Neuron (in vitro differentiated cells): ENCODE results near the gene DCUN1D5.
"Not testable (repeated sequence)": the region's sequence is repeated elsewhere in the genome, so short reads cannot be mapped to it uniquely, and the experiment has no call there.

Experiments
- H2AFZ ChIP-seq: one replicate; pipeline ENCODE4 v1.6.1; 2013; ENCODE audit warnings: low read depth, mild to moderate bottlenecking, inconsistent platforms, low read length, moderate library complexity
- H3K27me3 ChIP-seq: one replicate; pipeline ENCODE4 v1.6.1; 2013; ENCODE audit warnings: low read length; ENCODE audit not compliant: insufficient read depth
- H3K36me3 ChIP-seq: one replicate; pipeline ENCODE4 v1.6.1; 2013; ENCODE audit warnings: low read length; ENCODE audit not compliant: insufficient read depth
- H3K4me1 ChIP-seq: one replicate; pipeline ENCODE4 v1.6.1; 2013; ENCODE audit warnings: low read length; ENCODE audit not compliant: insufficient read depth
- H3K4me3 ChIP-seq: 2 replicates; pipeline ENCODE4 v1.5.1; 2013; ENCODE audit warnings: mild to moderate bottlenecking, low read length, moderate library complexity
- H3K9me3 ChIP-seq: one replicate; pipeline ENCODE4 v1.6.1; 2013; ENCODE audit warnings: low read length

The DCUN1D5 gene

DNA sequence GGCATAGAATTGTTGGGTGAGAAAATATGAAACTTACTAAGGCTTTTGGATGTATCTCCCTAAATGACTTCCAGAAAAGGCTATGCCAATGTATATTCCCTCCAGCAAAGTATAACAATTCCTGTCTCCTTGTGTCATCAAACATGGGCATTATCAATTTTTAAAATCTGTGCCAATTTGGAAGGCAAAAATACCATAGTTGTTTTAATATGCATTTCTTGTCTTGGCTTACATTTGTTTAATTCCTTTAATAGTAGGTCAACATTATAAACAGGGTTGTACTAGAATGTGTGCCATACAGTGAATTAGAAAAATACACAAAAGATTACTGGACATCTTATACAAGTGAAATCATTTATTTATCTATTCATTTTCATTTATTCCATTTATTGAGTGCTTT is 41.6 kb downstream of the DCUN1D5 start:
- H3K9me3 ChIP-seq, result no peaks in the 10 kb centered on the region
- no peak overlapping the region for H2AFZ ChIP-seq
- H3K4me1 ChIP-seq, result no peaks in the 10 kb centered on the region
- H3K36me3 ChIP-seq, result no peaks in the 10 kb centered on the region
- no peaks in the 10 kb centered on the region for H3K27me3 ChIP-seq
- no peak overlapping the region for H3K4me3 ChIP-seq

DNA sequence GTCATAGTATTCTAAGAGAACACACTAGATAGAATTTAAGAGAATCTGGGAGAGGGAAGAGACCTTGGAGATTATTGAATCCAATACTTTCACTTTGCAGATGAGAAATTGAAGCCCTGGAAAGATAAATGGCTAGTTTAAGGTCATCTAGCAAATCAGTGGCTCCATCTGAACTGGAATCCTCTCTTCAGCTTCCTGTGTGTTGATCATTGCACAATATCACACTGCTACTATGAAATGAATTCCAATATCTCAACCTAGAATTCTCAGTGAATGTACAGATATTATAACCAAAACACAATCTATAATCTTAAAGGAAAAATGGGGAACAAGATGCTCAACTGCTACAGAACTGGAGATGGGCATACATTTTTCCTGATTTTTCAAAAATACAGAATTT is 44.1 kb downstream of the DCUN1D5 start:
- H3K4me1 ChIP-seq, result no peaks in the 10 kb centered on the region
- H3K9me3 ChIP-seq, result no peaks in the 10 kb centered on the region
- H3K27me3 ChIP-seq, result no peaks in the 10 kb centered on the region
- no peak overlapping the region for H3K4me3 ChIP-seq
- H3K36me3 ChIP-seq, result no peaks in the 10 kb centered on the region
- H2AFZ ChIP-seq, result no peak overlapping the region

DNA sequence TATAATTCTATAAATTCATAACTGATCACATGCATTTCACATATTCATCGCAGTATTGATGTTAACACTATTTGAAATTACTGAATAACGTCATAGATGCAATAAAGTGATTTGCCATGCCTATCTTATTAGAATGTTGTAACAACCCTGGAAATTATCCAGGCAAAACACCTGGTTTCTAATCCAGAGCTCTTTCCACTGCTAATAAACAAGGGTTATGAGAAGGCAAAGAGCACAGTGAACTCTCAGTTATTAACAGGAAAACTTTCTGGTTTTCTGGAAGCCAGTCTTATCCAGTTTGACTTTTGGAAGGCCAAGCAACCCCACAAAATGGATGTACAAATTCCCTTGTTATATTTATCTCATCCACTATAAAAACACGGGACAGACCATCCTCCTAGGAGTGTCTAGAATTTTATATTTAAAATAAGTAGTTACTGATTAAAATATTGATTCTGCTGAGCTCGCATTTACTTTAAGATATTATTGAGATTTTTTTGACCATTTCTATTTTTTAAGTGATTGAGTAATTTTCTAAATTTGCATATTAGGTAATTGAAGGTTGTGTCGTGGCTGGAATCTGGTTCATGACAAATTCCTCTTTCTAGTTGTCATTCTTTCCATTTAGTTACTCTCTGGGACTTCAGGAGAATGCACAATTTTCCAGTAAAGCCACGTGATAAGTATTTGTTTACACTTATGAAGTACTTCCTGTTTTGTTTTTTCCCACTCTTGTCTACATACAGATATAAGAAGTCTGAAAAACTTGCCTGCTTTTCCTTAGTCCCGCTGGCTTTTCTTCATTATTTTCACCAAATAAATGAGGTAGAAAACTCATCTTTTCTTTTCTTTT is 47.9 kb downstream of the DCUN1D5 start:
- no peaks in the 10 kb centered on the region for H3K9me3 ChIP-seq
- H3K27me3 ChIP-seq, result no peaks in the 10 kb centered on the region
- H3K4me1 ChIP-seq, result no peaks in the 10 kb centered on the region
- H3K36me3 ChIP-seq, result no peaks in the 10 kb centered on the region
- H3K4me3 ChIP-seq, result no peak overlapping the region
- no peak overlapping the region for H2AFZ ChIP-seq

DNA sequence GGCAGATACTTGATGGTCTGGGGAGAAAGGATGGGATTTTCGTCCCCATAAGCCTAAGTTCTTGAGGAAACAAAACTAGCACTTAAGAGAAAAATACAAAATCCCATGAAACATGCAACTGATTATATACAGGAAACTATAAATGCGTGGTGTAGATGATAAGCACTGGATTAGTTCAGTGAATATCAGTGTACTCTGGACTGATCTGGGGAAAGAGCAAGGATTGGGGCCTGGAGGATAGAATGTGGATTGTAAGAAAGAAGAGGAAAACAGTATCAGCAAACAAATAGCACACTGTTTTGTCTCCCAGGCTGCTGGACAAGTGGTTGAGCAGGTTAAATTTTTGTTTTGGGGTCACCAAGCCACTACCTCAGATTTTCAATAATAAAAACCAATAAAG is 49.8 kb downstream of the DCUN1D5 start:
- H3K36me3 ChIP-seq, result no peaks in the 10 kb centered on the region
- H3K27me3 ChIP-seq, result no peaks in the 10 kb centered on the region
- H3K4me1 ChIP-seq, result no peaks in the 10 kb centered on the region
- no peaks in the 10 kb centered on the region for H3K9me3 ChIP-seq
- H3K4me3 ChIP-seq, result no peak overlapping the region
- no peak overlapping the region for H2AFZ ChIP-seq

DNA sequence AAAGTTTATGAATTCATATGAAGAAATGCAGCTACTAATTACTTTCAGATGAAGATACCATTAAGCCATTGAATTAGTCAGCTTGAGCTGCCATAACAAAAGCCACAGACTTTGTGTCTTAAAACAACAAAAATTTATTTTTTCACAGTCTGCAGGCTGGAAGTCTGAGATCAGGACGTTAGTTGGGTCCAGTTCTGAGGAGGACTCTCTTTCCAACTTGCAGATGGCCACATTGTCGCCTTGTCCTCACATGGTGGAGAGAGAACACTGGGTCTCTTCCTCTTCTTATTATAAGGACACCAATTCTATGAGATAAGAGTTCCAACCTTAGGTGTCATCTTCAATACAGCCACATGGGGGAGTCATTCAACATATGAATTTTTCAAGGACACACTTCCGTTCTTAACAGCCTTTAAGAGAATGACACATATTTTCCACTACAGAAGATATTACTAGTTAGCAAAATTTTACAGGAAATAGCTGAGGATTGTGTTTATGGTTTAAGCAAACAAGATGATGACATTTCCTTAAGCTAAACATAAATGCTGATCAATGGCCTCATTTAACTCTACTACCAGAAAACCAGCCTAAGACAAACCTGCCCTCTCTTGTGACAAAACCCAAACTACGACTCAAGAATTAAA is 56.0 kb downstream of the DCUN1D5 start:
- H3K36me3 ChIP-seq, result no peaks in the 10 kb centered on the region
- H3K4me3 ChIP-seq, result no peak overlapping the region
- no peaks in the 10 kb centered on the region for H3K27me3 ChIP-seq
- no peak overlapping the region for H2AFZ ChIP-seq
- no peaks in the 10 kb centered on the region for H3K4me1 ChIP-seq
- no peaks in the 10 kb centered on the region for H3K9me3 ChIP-seq

DNA sequence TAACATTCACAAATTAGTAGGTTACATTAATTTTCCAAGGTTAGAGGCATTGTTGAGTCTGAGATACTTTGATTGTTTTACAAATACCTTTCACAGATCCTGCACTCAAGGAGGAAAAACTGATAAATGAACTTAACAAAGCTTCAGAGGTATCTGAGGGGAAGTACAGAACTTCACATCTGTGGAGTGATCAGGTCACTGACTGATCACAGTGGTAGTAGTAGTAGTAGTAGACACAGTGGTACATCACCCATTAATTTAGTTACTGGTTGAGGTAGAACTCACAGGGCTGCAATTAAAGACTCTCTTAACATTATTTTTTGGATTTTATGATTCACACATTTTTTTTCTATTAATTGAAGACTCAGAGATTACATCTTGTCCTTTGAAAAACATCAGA is 56.7 kb downstream of the DCUN1D5 start:
- no peaks in the 10 kb centered on the region for H3K9me3 ChIP-seq
- no peaks in the 10 kb centered on the region for H3K36me3 ChIP-seq
- H3K4me1 ChIP-seq, result no peaks in the 10 kb centered on the region
- H3K27me3 ChIP-seq, result no peaks in the 10 kb centered on the region
- no peak overlapping the region for H2AFZ ChIP-seq
- no peak overlapping the region for H3K4me3 ChIP-seq

DNA sequence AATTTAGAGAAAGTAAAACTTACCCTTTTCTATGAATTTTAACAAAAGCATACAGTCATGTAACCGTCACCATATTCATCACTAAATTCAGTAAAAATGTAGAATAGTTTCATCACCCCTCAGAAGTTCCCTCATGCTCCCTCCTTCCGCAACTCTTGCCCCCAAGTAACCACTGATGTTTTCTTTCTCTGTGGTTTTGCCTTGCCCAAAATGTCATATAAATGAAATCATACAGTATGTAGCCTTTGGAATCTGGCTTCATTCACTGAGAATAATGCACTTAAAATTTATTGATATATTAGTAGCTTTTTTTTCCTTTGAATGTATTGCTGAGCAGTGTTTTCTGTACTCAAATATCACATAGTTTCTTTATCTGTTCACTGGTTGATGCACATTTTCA is 60.1 kb downstream of the DCUN1D5 start:
- Histone ChIP-seq H3K36me3 (no peaks in the 10 kb centered on the region), H2AFZ (no peak overlapping the region), H3K4me3 (no peak overlapping the region), H3K4me1 (no peaks in the 10 kb centered on the region), H3K9me3 (no peaks in the 10 kb centered on the region), H3K27me3 (no peaks in the 10 kb centered on the region)

DNA sequence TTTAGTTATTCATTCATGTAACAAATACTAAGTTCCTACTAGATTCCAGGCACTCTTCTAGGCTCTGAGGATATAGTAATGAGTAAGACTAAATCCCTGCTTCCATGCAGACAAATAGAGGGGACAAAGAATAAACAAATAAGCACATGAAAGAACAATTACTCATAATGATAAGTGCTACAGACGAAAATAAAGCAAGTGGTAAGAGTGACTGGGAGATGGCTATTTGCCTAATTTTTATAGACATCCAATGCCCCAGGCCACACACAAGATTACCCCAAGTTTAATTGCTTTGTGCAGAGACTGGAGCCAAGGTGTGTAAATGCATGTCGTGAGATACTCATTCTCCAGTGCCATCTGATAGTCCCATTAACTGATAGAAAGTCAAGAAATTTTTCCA is 62.6 kb downstream of the DCUN1D5 start:
- Histone ChIP-seq H3K27me3 (no peaks in the 10 kb centered on the region), H3K4me3 (no peak overlapping the region), H2AFZ (no peak overlapping the region), H3K9me3 (no peaks in the 10 kb centered on the region), H3K4me1 (no peaks in the 10 kb centered on the region), H3K36me3 (no peaks in the 10 kb centered on the region)

DNA sequence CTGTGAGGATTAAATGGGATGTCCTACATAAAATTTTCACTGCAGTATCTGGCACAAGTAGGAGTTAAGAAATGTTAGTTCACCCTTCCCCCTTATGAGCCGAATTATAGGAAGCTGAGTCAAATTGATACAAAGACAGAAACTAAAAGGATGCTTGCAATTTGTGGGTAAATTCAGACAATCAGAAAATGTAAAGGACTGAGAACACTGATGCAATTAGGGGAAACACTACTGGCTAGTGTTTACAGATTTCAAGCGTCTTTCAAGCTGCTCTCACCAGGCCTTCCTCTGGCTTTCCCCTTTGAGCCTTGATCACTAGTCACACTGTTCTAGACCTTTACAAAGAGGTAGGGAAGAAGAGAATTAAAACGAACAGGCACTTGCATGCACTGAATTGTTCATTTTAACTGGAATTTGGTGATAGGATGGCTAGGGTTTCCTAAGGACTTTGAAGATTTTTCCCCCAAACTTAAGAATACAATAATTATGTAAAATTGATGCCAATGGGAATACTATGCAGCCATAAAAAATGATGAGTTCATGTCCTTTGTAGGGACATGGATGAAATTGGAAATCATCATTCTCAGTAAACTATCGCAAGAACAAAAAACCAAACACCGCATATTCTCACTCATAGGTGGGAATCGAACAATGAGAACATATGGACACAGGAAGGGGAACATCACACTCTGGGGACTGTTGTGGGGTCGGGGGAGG is 63.5 kb downstream of the DCUN1D5 start:
- not testable (repeated sequence) for H3K4me1 ChIP-seq, H3K27me3 ChIP-seq, H3K36me3 ChIP-seq, H2AFZ ChIP-seq, H3K4me3 ChIP-seq, H3K9me3 ChIP-seq

DNA sequence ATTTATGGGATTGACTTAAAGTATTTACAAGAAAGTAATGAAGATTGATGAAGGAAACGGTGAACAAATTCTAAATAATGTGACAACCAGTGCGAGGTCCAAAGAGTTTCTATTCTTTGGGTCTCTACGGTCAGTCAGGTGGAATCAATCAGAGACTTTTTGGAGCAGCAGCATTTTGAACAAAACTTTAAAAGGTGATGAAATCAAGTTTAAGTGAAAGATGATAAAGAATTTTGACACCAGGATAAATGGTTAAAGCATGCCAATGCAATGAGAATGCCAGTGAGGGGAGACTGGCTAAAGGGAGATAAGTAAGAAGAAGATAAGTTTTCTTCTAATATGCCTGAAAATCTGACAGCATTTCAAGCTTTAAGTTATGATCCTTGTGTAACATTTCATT is 67.9 kb downstream of the DCUN1D5 start:
- Histone ChIP-seq H3K9me3 (no peaks in the 10 kb centered on the region), H3K27me3 (no peaks in the 10 kb centered on the region), H2AFZ (no peak overlapping the region), H3K36me3 (no peaks in the 10 kb centered on the region), H3K4me1 (no peaks in the 10 kb centered on the region), H3K4me3 (no peak overlapping the region)

DNA sequence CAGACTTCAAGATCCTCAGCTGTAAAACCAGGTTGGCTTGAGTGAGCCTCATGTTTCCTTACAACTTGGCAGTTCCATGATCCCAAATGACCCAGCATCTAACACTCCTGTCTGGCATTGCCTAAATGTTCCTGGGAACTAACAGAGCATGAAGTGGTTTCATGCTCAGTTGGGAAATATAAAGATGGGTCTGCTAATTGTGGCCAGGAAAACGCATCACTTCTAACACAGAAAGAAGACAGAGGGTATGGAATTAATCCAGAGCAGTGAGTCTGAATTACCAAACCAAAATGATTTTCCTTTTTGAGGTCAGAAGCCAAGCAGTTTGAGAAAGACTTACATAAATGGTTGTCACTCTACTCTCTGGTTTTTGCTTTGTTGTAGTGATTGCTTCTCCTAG is 75.9 kb downstream of the DCUN1D5 start:
- Histone ChIP-seq H3K36me3 (no peaks in the 10 kb centered on the region), H3K9me3 (no peaks in the 10 kb centered on the region), H3K4me1 (no peaks in the 10 kb centered on the region), H3K27me3 (no peaks in the 10 kb centered on the region), H2AFZ (no peak overlapping the region), H3K4me3 (no peak overlapping the region)

DNA sequence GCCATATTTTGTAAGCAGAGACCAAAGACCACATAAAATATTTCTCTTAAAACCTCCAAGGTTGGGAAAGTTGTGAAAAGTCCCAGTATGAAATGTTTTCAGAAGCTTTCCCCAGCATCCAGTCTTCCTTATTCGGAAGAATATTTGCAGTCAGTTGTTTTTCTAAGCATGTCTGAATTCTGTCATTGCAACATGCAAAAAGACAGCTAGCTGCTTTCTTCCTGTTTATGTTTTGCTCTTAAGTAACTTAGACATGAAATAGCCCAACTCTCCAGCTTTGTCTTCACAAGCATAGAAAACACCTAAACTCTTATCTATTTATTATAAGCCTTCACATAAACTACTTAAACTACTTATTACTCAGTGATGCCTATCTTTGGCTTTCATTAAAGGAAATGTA is 78.5 kb downstream of the DCUN1D5 start:
- no peaks in the 10 kb centered on the region for H3K36me3 ChIP-seq
- no peak overlapping the region for H2AFZ ChIP-seq
- no peaks in the 10 kb centered on the region for H3K4me1 ChIP-seq
- H3K27me3 ChIP-seq, result no peaks in the 10 kb centered on the region
- H3K4me3 ChIP-seq, result no peak overlapping the region
- H3K9me3 ChIP-seq, result no peaks in the 10 kb centered on the region
